GM12873 (cell line): Measurements from ENCODE around the gene FKBP1B.

Experiments used
- CTCF ChIP-seq: IDR thresholded peaks from 2 replicates; pipeline ENCODE4 v1.5.1; 2012; ENCODE audit warnings: low read depth, mild to moderate bottlenecking, moderate library complexity, low read length, control low read depth; ENCODE audit not compliant: insufficient read depth; ENCODE audit errors: missing control alignments

Gene FKBP1B

GRCh38 chr2:24104906-24105305 is 55.4 kb downstream of the FKBP1B start:
- TF ChIP-seq CTCF = no peak

- no peak for TF ChIP-seq CTCF
Observed at GRCh38 chr2:24105816-24106215, 56.3 kb downstream of the FKBP1B start.

- no peak for TF ChIP-seq CTCF
Observed at GRCh38 chr2:24106786-24107185, 57.2 kb downstream of the FKBP1B start.

GRCh38 chr2:24107336-24107735 is 57.8 kb downstream of the FKBP1B start:
- no peak for TF ChIP-seq CTCF

GRCh38 chr2:24110660-24111303 is 61.2 kb downstream of the FKBP1B start:
- no peak for TF ChIP-seq CTCF

GRCh38 chr2:24111407-24111901 is 61.9 kb downstream of the FKBP1B start:
- no peak for TF ChIP-seq CTCF
